SU-DHL-6 (cell line): ENCODE measurements around the gene CD93.

Experiments used
- EZH2phosphoT487 ChIP-seq: fragments of 200-600 bp; sonication (generic), shearing (Covaris generic); conservative IDR thresholded peaks from 2 replicates; pipeline ENCODE4 v1.6.1; 2018; ENCODE audit warnings: mild to moderate bottlenecking, antibody characterized with exemption, low read length, moderate library complexity, mixed read lengths
- TF ChIP-seq, protein P1 (sequence below): fragments of 200-600 bp; sonication (generic); IDR thresholded peaks from one replicate; pipeline ENCODE4 v1.5.1; 2017; ENCODE audit warnings: antibody characterized with exemption, mild to moderate bottlenecking, low read length, moderate library complexity; ENCODE audit not compliant: insufficient read depth, poor library complexity, severe bottlenecking

DNA sequence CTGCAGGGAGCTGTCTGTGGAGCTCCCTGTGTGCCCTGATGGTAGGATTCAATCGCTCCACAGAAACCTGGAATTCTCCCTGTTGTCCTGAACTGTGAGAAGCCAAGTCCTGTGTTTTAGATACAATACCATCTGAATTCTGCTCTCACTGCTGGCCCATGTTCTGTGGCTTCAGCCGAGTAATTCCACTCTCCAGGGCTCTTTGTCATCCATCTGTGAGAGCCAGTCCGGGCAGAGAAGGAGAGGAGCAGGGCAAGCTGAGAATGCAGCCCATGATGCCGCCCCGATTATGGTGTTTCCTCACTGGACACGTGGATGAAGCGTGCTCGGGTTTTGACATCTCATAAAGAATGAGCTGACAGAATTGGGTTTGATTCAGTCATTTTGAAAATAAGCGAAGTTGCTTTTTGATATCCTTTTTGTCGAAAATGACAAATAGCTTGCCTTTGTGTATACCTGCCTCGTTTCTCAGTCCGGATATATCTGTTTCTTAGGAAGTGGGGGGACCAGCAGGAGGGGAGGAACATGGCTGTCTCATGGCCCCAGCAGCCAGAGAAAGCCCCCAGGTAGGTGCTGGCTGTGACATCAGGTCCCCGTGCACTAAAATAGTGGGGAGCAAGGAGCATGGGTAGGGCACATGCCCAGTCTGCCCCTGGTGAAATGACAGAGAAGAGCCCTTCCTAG, 8.2 kb upstream of the CD93 start:
- TF ChIP-seq, protein P1, sequence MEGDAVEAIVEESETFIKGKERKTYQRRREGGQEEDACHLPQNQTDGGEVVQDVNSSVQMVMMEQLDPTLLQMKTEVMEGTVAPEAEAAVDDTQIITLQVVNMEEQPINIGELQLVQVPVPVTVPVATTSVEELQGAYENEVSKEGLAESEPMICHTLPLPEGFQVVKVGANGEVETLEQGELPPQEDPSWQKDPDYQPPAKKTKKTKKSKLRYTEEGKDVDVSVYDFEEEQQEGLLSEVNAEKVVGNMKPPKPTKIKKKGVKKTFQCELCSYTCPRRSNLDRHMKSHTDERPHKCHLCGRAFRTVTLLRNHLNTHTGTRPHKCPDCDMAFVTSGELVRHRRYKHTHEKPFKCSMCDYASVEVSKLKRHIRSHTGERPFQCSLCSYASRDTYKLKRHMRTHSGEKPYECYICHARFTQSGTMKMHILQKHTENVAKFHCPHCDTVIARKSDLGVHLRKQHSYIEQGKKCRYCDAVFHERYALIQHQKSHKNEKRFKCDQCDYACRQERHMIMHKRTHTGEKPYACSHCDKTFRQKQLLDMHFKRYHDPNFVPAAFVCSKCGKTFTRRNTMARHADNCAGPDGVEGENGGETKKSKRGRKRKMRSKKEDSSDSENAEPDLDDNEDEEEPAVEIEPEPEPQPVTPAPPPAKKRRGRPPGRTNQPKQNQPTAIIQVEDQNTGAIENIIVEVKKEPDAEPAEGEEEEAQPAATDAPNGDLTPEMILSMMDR, result no peak
- no peak for TF ChIP-seq EZH2phosphoT487
